Nephron progenitor cell (in vitro differentiated cells): ENCODE measurements around the gene VGLL4.

Experiments used
- DNase-seq: peaks from one replicate; pipeline ENCODE4 v3.0.0; 2021
- H3K27ac Mint-ChIP-seq: 2 replicates; pipeline ENCODE4 v1.8.0; 2021; ENCODE audit warnings: mild to moderate bottlenecking, moderate library complexity, mixed read lengths
- H3K27me3 Mint-ChIP-seq: 2 replicates; pipeline ENCODE4 v1.8.0; 2021; ENCODE audit warnings: mild to moderate bottlenecking, low read depth, mixed read lengths; ENCODE audit not compliant: poor library complexity
- H3K36me3 Mint-ChIP-seq: 2 replicates; pipeline ENCODE4 v1.8.0; 2021; ENCODE audit warnings: low read depth, mixed read lengths
- H3K4me1 Mint-ChIP-seq: 2 replicates; pipeline ENCODE4 v1.8.0; 2021; ENCODE audit warnings: mixed read lengths
- H3K4me3 Mint-ChIP-seq: 2 replicates; pipeline ENCODE4 v1.8.0; 2021; ENCODE audit warnings: mild to moderate bottlenecking, moderate library complexity, mixed read lengths
- H3K9me3 Mint-ChIP-seq: 2 replicates; pipeline ENCODE4 v1.8.0; 2021; ENCODE audit warnings: mild to moderate bottlenecking, moderate library complexity, mixed read lengths
- CTCF ChIP-seq: fragments of 200-600 bp; sonication (generic); IDR thresholded peaks from 2 replicates; pipeline ENCODE4 v1.5.0; 2021; ENCODE audit warnings: antibody characterized with exemption

Gene VGLL4

GRCh38 chr3:11569156-11569741 lies 74.5 kb downstream of the VGLL4 start:
- Mint-ChIP-seq H3K27me3 (no peaks in the 10 kb centered on the region), H3K4me1 (peaks cover 53% of the 10 kb centered on the region), H3K36me3 (peaks cover 57% of the 10 kb centered on the region), H3K9me3 (no peaks in the 10 kb centered on the region), H3K27ac (peak overlapping the region; percentile 75), H3K4me3 (no peak overlapping the region)
- TF ChIP-seq CTCF: no peak
- no peak for DNase-seq

GRCh38 chr3:11568503-11569155 lies 75.1 kb downstream of the VGLL4 start:
- Mint-ChIP-seq H3K4me3 (no peak overlapping the region), H3K27me3 (no peaks in the 10 kb centered on the region), H3K36me3 (peaks cover 60% of the 10 kb centered on the region), H3K4me1 (peaks cover 55% of the 10 kb centered on the region), H3K9me3 (no peaks in the 10 kb centered on the region), H3K27ac (peak overlapping the region; percentile 69)
- DNase-seq: no peak
- no peak for TF ChIP-seq CTCF

GRCh38 chr3:11567516-11568467 lies 75.9 kb downstream of the VGLL4 start:
- DNase-seq: no peak
- H3K9me3 Mint-ChIP-seq: no peaks in the 10 kb centered on the region
- H3K4me3 Mint-ChIP-seq: no peak overlapping the region
- no peaks in the 10 kb centered on the region for H3K27me3 Mint-ChIP-seq
- H3K36me3 Mint-ChIP-seq: peaks cover 56% of the 10 kb centered on the region
- H3K27ac Mint-ChIP-seq: peak overlapping the region; percentile 85
- H3K4me1 Mint-ChIP-seq: peaks cover 60% of the 10 kb centered on the region
- no peak for TF ChIP-seq CTCF

GRCh38 chr3:11566916-11567315 lies 76.8 kb downstream of the VGLL4 start:
- Mint-ChIP-seq H3K27ac (peak overlapping the region; percentile 83), H3K9me3 (no peaks in the 10 kb centered on the region), H3K4me1 (peaks cover 62% of the 10 kb centered on the region), H3K36me3 (peaks cover 56% of the 10 kb centered on the region), H3K27me3 (no peaks in the 10 kb centered on the region), H3K4me3 (no peak overlapping the region)
- no peak for TF ChIP-seq CTCF
- no peak for DNase-seq

GRCh38 chr3:11566478-11566877 lies 77.2 kb downstream of the VGLL4 start:
- DNase-seq: no peak
- peak overlapping the region; percentile 83 for H3K27ac Mint-ChIP-seq

More at GRCh38 chr3:11566478-11566877, 77.2 kb downstream of the VGLL4 start:
- no peaks in the 10 kb centered on the region for H3K27me3 Mint-ChIP-seq
- H3K9me3 Mint-ChIP-seq: no peaks in the 10 kb centered on the region
- peaks cover 60% of the 10 kb centered on the region for H3K4me1 Mint-ChIP-seq
- H3K36me3 Mint-ChIP-seq: peaks cover 56% of the 10 kb centered on the region
- H3K4me3 Mint-ChIP-seq: no peak overlapping the region
- no peak for TF ChIP-seq CTCF
